BLaER1 treated with 17β-estradiol and CSF1 and Interleukin-3, amounts not matched to agents 10 nM and 100 nM (cell line): ENCODE measurements around the gene ZNRF1.
"Not testable (repeated sequence)": the region's sequence is repeated elsewhere in the genome, so short reads cannot be mapped to it uniquely, and the experiment has no call there.

ENCODE experiments used
- H3K27ac ChIP-seq, 11 experiments: shearing (Covaris generic); formaldehyde crosslinking; 2 replicates each; pipeline ENCODE4 v1.8.1; 2022
- H3K27me3 ChIP-seq, 11 experiments: shearing (Covaris generic); formaldehyde crosslinking; 2 replicates each; pipeline ENCODE4 v1.8.1; 2022
- H3K36me3 ChIP-seq, 11 experiments: shearing (Covaris generic); formaldehyde crosslinking; 2 replicates each; pipeline ENCODE4 v1.8.1; 2022
- H3K4me1 ChIP-seq, 10 experiments: shearing (Covaris generic); formaldehyde crosslinking; 2 replicates each; pipeline ENCODE4 v1.8.1; 2022
- H3K4me2 ChIP-seq, 11 experiments: shearing (Covaris generic); formaldehyde crosslinking; 2 replicates each; pipeline ENCODE4 v1.8.1; 2022
- H3K4me3 ChIP-seq, 10 experiments: shearing (Covaris generic); formaldehyde crosslinking; 2 replicates each; pipeline ENCODE4 v1.8.1; 2022
- H3K9ac ChIP-seq, 11 experiments: shearing (Covaris generic); formaldehyde crosslinking; 2 replicates each; pipeline ENCODE4 v1.8.1; 2022
- H3K9me3 ChIP-seq, 11 experiments: shearing (Covaris generic); formaldehyde crosslinking; replicated peaks in 1 of 11; 2 replicates each; pipeline ENCODE4 v1.8.1; 2022
- H4K20me1 ChIP-seq, 11 experiments: shearing (Covaris generic); formaldehyde crosslinking; 2 replicates each; pipeline ENCODE4 v1.8.1; 2022
- Cebpa-rat ChIP-seq, 11 experiments: shearing (Covaris generic); IDR thresholded peaks; 2 replicates each; pipeline ENCODE4 v1.8.1; 2022

The ZNRF1 gene

DNA sequence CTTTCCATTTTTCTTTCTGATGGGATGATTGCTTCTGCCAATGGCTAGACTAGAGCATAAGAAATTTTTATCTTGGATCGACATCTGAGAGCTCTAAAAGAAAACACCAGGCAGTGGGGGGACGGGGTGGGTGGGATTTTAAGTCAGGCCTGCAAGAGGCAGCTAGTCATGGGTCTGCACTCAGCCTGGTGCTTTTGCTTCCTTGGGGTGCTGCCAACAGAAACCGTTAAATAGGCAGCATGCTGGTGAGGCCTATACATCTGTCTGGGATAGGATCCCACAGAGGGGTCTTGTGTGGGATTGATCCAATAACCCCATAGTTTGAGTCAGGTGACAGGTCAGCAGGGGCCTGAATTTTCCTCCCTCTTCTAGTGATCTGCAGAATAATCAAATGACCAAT lies 26.9 kb downstream of the ZNRF1 start:
- Histone ChIP-seq H4K20me1 (peaks cover 0 to 59% (median 4%) of the 10 kb centered on the region in 11 experiments; a peak in 8 of 22 replicates), H3K9me3 (peaks cover 13 to 50% (median 30%) of the 10 kb centered on the region in 11 experiments), H3K9ac (no peak overlapping the region), H3K4me3 (no peak overlapping the region), H3K27me3 (no peaks in the 10 kb centered on the region), H3K4me1 (peaks cover 25 to 62% (median 49%) of the 10 kb centered on the region in 10 experiments), H3K27ac (peak overlapping the region in 8 of 11 experiments; percentile 41 to 67 (median 56); a peak in 10 of 22 replicates), H3K36me3 (peaks cover 6 to 65% (median 34%) of the 10 kb centered on the region in 11 experiments), H3K4me2 (peak overlapping the region in 8 of 11 experiments; percentile 62 to 85 (median 72); a peak in 12 of 22 replicates)
- no peak for TF ChIP-seq Cebpa-rat (IDR thresholded peaks at IDR 0.05)

DNA sequence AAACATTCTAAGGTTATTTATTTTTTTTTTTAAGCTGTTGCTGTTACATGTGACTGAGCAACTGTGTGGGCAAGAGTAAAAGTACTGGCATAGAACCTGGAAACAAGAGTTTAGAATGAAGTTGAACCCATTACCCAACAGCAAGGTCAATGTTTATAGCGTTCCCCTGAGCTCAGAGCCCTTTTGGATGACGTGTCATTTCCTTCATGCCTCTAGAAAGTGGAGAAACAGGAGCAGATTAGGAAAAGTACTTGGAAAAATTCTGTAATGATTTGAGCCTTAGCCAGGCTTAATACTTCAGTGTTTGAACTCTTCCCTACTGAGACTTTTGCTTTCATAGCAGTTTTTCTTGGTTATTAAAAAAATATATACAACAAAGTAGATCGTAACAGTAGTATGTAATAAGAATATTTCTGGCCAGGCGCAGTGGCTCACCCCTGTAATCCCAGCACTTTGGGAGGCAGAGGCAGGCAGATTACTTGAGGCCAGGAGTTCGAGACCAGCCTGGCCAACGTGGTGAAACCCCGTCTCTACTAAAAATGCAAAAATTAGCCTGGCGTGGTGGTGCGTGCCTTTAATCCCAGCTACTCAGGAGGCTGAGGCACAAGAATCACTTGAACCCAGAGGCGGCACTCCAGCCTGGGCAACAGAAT lies 27.5 kb downstream of the ZNRF1 start:
- H3K27me3 ChIP-seq, H3K4me3 ChIP-seq, H3K9ac ChIP-seq: not testable (repeated sequence)
- peaks cover under 1 to 65% (median 33%) of the 10 kb centered on the region in 11 experiments for H3K36me3 ChIP-seq
- H3K27ac ChIP-seq = peak overlapping the region in 3 of 11 experiments; percentile 9 to 41 (median 32); a peak in 3 of 22 replicates
- H3K4me2 ChIP-seq = peak overlapping the region in 5 of 11 experiments; percentile 8 to 32 (median 15); a peak in 5 of 22 replicates
- peaks cover 0 to 65% (median 4%) of the 10 kb centered on the region in 11 experiments; a peak in 8 of 22 replicates for H4K20me1 ChIP-seq
- H3K9me3 ChIP-seq = peaks cover 7 to 50% (median 27%) of the 10 kb centered on the region in 11 experiments
- H3K4me1 ChIP-seq = peaks cover 25 to 62% (median 49%) of the 10 kb centered on the region in 10 experiments

DNA sequence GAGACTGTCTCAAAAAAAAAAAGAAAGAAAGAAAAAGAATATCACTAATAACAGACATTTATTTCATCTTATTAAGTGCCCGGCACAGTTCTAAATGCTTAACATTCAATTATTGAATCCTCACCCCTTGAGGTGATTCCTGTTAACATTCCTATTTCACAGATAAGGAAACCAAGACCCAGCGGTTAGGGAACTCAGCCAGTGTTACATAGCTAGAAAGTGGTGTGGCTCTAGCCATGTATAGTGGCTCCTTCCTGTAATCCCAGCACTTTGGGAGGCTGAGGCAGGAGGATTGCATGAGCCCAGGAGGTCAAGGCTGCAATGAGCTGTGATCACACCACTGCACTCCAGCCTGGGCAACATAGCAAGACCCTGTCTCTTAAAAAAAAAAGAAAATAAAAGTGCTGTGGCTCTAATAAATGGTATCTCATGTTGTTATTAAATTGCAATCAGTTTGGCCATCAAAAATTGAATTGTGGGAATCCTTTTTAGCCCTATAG lies 28.1 kb downstream of the ZNRF1 start:
- Histone ChIP-seq H3K27ac (peak overlapping the region in 2 of 11 experiments; percentile 9 to 41; a peak in 1 of 22 replicates), H3K9me3 (peaks cover 1 to 50% (median 25%) of the 10 kb centered on the region in 11 experiments), H4K20me1 (peaks cover 0 to 69% (median 4%) of the 10 kb centered on the region in 11 experiments; a peak in 8 of 22 replicates), H3K9ac (no peak overlapping the region), H3K4me2 (peak overlapping the region in 4 of 11 experiments; percentile 1 to 18 (median 4); a peak in 5 of 22 replicates), H3K4me3 (no peak overlapping the region), H3K36me3 (peaks cover 0 to 65% (median 33%) of the 10 kb centered on the region in 11 experiments; a peak in 19 of 22 replicates), H3K4me1 (peaks cover 25 to 62% (median 49%) of the 10 kb centered on the region in 10 experiments), H3K27me3 (no peaks in the 10 kb centered on the region)
- no peak for TF ChIP-seq Cebpa-rat (IDR thresholded peaks at IDR 0.05)

DNA sequence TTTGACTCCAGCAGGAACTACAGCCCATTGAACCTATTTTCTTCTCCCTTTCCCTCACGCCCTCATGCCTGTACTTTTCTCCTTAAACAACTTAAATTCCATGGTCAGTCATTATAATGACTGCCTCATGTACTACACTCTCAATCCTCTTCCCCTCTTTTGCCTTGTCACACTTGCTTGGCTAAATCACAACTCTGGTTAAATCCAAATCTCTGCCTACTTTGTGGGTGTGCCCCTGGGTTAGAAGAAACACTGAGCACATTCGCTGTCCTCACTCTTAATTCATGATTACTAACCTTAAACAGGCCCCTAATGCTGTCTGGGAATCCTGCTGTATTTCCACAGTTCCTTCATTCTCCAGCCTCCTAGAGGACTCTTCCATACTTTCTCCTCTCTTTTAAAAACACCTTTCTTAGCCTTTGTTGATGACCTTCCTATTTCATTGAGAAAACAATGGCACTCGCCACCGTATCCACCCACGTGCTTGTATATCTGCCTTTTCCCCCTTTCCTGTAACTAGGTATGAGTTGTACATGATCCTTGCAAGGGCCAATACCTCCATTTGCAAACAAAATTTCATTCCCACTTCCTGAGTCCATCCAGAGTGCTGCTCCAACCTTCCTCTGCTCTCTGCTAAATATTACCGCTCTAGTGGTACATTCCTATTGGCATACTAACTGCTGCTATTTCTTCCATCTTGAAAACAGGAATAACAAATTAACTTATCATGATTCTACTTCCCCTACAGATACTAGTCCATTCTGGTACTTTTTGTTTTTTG lies 28.9 kb downstream of the ZNRF1 start:
- TF ChIP-seq Cebpa-rat (IDR thresholded peaks at IDR 0.05) = no peak
- Histone ChIP-seq H3K27me3 (no peaks in the 10 kb centered on the region), H3K4me3 (no peak overlapping the region), H4K20me1 (peaks cover 0 to 76% (median 4%) of the 10 kb centered on the region in 11 experiments; a peak in 8 of 22 replicates), H3K27ac (peak overlapping the region in 5 of 11 experiments; percentile 8 to 41 (median 21); a peak in 2 of 22 replicates), H3K4me2 (peak overlapping the region in 8 of 11 experiments; percentile 2 to 46 (median 21); a peak in 10 of 22 replicates), H3K9ac (no peak overlapping the region), H3K36me3 (peaks cover 0 to 67% (median 36%) of the 10 kb centered on the region in 11 experiments; a peak in 17 of 22 replicates), H3K4me1 (peaks cover 25 to 62% (median 49%) of the 10 kb centered on the region in 10 experiments), H3K9me3 (peaks cover 0 to 46% (median 26%) of the 10 kb centered on the region in 11 experiments; a peak in 17 of 22 replicates)

DNA sequence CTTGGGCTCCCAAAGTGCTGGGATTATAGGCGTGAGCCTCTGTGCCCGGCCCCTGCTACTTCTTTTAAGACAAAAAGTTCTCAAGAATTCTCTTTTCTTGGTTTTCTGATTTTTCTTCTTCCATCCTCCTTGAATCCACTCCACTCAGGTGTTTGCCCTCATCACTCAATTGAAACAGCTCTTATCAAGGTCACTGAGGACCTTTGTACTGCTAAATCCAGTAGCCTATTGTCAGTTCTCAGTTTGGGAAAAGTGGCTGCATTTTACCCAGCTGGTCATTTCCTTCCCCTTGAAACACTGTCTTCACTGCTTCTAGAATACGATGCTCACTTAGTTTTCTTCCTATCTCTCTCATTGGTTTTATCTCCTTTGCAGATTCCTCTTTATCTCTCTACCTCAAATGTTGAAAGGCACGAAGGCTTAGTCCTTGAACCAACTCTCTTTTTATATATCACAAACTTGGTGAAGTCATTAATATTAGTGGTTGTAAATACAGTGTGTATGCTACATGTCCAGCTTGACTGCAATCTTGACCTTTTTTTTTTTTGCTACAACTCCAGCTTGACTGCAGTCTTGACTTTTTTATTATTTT lies 29.8 kb downstream of the ZNRF1 start:
- TF ChIP-seq Cebpa-rat (IDR thresholded peaks at IDR 0.05) = no peak
- peaks cover 0 to 52% (median 26%) of the 10 kb centered on the region in 11 experiments; a peak in 17 of 22 replicates for H3K9me3 ChIP-seq
- no peaks in the 10 kb centered on the region for H3K27me3 ChIP-seq
- H3K9ac ChIP-seq = no peak overlapping the region
- H4K20me1 ChIP-seq = peaks cover 0 to 81% (median 8%) of the 10 kb centered on the region in 11 experiments; a peak in 8 of 22 replicates
- peak overlapping the region in 3 of 11 experiments; percentile 24 to 46 (median 41); a peak in 6 of 22 replicates for H3K4me2 ChIP-seq
- peaks cover 0 to 67% (median 30%) of the 10 kb centered on the region in 11 experiments; a peak in 17 of 22 replicates for H3K36me3 ChIP-seq
- H3K27ac ChIP-seq = 0 out of 22 replicates have a peak overlapping the region, but pooled peaks of 1 of the 11 experiments have one; percentile 1
- no peak overlapping the region for H3K4me3 ChIP-seq
- peaks cover 23 to 59% (median 40%) of the 10 kb centered on the region in 10 experiments for H3K4me1 ChIP-seq

DNA sequence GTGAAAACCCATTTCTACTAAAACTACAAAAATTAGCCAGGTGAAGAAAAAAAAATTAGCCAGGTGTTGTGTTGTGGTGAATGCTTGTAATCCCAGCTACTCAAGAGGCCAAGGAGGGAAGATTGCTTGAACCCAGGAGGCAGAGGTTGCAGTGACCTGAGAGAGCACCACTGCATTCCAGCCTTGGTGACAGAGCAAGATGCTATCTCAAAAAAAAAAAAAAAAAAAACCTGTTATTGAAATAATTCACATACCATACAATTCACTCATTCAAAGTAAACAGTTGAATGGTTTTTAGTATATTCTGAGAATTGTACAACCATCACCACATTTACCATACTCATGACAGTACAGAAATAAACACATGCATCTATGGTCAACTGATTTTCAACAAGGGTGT lies 31.0 kb downstream of the ZNRF1 start:
- Histone ChIP-seq H4K20me1 (peaks cover 0 to 78% (median 11%) of the 10 kb centered on the region in 11 experiments; a peak in 8 of 22 replicates), H3K4me1 (peaks cover 11 to 49% (median 31%) of the 10 kb centered on the region in 10 experiments; a peak in 18 of 20 replicates), H3K9ac (no peak overlapping the region), H3K27ac (no peak overlapping the region), H3K4me3 (no peak overlapping the region), H3K4me2 (no peak overlapping the region), H3K9me3 (peaks cover 0 to 64% (median 32%) of the 10 kb centered on the region in 11 experiments; a peak in 17 of 22 replicates), H3K27me3 (no peaks in the 10 kb centered on the region), H3K36me3 (peaks cover 0 to 79% (median 35%) of the 10 kb centered on the region in 11 experiments; a peak in 17 of 22 replicates)
- TF ChIP-seq Cebpa-rat (IDR thresholded peaks at IDR 0.05) = no peak

DNA sequence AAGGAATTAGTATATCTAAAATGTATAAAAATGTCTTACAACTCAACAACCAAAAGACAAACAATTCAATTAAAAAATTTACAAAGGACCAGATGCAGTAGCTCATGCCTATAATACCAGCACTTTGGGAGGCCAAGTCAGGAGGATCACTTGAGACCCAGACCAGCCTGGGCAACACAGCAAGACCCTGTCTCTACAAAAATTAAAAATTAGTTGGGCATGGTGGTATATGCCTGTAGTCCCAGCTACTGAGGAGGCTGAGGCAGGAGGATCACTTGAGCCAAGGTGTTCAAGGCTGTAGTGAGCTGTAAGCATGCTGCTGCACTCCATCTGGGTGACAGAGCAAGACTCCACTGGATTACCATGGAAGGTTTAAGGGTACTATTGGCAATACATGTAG lies 33.8 kb downstream of the ZNRF1 start:
- no peak overlapping the region for H3K4me2 ChIP-seq
- H3K27me3 ChIP-seq = no peaks in the 10 kb centered on the region
- H3K9me3 ChIP-seq = peaks cover 9 to 85% (median 59%) of the 10 kb centered on the region in 11 experiments; a peak in 21 of 22 replicates
- no peak overlapping the region for H3K27ac ChIP-seq
- peaks cover 0 to 96% (median 61%) of the 10 kb centered on the region in 11 experiments; a peak in 20 of 22 replicates for H3K36me3 ChIP-seq
- H3K4me3 ChIP-seq = no peak overlapping the region
- peaks cover 3 to 33% (median 10%) of the 10 kb centered on the region in 10 experiments; a peak in 15 of 20 replicates for H3K4me1 ChIP-seq
- no peak for TF ChIP-seq Cebpa-rat (IDR thresholded peaks at IDR 0.05)
- no peak overlapping the region for H3K9ac ChIP-seq
- H4K20me1 ChIP-seq = peaks cover 0 to 65% (median 11%) of the 10 kb centered on the region in 11 experiments; a peak in 7 of 22 replicates
